HG03439 (cell line): ENCODE data around the gene DOK6.

ENCODE experiments used
- ATAC-seq: cut with Tn5 transposase; IDR thresholded peaks from one replicate; pipeline ENCODE4 v1.9.1; 2021; ENCODE audit warnings: mild to moderate bottlenecking, moderate library complexity; ENCODE audit not compliant: unreplicated experiment

Gene DOK6

DNA sequence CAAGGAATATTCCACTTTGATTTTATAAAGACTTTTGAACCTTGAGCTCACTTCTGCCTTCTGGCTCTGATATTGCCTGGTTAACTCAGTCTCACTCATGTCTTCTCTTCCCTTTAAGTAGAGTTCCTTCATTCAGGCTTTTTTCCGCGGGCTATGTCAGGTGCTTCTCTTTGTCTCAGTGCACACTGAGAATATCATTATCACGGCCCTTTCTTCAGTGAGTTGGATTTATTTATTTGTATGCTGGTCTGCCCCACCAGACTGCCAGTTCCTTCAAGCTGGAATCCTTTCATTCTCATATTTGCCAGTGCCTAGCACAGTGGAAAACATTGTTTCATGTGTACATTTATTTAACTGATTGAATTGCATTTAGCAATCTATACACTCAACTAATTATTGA is 136.5 kb downstream of the DOK6 start:
- no peak for ATAC-seq

DNA sequence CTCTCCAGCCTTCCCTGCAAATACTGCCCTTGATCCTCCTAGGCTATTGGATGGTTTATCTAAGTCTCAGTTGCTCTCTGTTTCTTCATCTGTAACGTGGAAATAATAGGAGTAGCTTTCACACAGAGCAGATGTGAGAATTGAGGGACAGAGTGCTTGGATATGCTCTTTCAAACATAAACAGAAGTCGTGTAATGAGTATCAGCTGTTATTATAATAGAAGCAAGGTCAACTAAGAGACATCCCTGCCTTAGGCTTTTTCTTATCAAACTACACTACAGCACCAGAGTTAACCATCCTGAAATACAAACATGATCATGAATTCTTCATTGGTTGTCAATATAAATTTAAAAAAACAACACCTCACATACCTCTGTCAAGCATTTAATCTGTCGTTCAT is 138.2 kb downstream of the DOK6 start:
- no peak for ATAC-seq

DNA sequence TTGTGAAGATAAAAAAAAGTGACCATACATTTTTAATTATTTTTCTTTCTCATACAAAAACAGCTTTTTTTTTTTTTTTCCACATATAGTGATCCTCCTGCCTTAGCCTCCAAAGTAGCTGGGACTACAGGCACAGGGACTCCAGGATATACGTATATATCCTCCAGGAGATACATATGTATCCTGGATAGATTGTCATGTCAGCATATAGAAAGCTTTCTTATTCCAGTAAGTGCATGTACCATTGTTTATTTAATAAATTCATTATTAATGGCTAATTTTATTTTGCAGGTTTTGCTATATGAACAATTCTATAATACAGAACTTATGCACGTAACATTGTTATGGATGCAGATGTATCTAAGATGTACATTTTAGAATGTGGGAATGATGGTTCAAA is 138.7 kb downstream of the DOK6 start:
- ATAC-seq, result no peak

DNA sequence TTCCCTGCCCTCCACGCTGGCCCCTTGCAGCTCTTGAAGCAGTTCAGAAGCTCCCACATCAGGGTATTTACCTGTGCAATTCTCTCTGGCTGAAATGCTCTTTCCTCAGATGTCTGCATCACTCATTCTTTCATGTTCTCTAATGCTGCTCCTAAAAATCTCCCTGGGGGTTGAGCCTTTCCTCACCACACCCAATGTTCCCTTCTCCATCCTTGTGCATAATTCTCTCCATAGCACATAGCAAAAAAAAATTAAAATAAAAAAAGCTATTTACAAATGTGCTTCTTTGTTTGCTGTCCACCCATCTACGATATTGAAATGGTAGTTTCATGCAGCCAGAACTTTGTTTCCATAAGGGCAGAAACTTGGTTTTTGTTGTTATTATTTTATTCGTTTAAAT is 155.5 kb downstream of the DOK6 start:
- ATAC-seq, result no peak

DNA sequence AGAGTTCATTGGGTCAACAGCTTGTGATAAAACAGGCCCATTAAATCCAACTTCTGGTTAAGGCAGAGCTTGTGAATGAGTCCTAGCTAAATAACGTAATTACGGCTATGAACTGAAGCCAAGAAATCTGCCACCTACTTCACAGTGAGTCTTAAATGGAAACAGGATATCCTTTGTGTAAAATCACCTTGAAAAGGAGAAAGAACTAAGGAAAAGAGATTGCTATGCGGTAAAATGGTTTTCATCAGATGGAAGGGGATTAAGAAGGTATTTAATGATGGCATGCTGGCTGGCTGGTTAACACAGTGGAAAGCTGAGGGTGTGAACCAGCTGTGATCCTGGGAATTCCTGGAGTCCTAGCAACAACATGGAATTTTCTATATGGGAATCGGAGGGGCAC is 156.6 kb downstream of the DOK6 start:
- ATAC-seq, result no peak

DNA sequence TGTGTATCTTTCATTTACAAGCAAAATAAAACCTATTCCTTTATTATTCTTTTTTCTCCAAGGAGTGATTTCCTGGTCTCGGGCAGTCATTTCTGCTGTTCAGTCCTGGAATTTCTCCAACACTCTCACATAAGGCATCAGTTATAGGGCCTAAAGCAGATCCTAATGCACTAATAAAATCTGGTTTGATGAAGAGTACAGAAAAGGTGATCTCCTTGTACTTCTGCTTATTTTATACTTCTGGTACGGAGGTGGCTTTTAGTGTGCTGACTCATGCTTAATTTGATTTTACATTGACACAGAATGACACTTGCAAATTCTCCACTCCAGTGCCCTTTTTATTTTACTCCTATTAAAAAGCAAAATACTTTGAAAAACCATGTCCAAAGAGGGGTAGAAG is 157.4 kb downstream of the DOK6 start:
- no peak for ATAC-seq

DNA sequence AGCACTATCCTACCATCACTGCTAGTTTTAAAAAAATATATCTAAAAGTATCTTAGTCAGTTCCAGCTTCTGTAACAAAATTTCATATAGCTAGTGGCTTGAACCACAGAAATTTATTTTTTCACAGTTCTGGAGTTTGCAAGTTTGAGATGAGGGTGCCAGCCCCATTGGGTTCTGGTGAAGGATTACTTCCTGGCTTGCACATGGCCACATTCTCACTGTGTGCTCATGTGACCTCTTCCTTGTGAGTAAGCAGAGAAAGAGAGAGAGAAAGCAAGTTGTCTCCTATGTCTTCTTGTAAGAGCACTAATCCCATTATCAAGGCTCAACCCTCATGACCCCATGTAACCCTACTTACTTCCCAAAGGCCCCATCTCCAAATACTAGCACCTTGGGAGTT is 158.9 kb downstream of the DOK6 start:
- ATAC-seq, result no peak

DNA sequence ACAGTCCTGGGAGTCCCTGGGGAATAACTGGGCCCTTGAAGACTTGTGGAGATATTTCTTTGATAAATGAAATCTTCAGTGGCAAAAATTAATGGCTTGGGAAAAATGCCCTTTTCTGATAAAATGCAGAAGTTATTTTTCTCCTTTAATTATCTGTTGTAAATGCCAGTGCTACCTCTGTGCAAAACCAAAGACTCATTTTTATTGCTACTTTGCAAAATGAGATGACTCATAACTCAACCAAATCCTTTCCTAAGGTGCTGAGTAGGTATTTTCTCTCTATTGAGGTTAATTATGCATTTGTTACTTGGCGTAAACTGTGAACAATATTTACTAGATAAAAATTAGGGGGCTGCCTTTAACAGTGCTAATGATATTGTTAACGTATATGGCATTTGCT is 163.9 kb downstream of the DOK6 start:
- ATAC-seq, result no peak

DNA sequence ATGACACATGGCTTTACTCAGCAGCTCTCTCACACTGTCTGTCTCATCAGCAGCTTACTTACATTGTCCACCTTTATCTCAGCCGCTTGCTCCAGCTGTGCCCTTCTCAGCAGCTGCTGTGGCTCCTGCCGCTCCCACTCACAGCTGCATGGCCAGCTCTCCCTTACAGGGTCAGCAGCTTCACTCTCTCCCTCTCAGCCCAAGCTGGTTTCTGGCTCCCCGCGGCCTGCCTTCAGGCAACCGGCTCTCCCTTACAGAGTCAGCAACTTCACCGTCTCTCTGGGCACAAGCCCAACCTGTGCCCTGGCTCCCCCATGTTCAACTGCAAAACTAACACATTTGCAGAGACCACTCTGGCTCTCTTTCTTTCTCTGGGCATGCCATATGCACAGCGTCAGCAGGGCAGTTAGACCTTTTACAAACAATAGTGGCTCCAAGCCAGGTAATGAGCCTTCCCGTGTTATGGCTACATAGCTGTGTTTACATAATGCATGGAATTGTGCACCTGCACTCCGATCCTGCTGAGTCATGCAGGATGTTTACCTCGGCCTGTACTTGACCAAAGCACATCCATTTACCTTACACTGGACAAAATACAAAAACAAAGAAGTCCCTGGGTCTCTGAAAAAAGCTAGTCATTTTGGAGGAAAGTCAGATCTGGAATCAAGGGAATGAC is 167.3 kb downstream of the DOK6 start:
- no peak for ATAC-seq

DNA sequence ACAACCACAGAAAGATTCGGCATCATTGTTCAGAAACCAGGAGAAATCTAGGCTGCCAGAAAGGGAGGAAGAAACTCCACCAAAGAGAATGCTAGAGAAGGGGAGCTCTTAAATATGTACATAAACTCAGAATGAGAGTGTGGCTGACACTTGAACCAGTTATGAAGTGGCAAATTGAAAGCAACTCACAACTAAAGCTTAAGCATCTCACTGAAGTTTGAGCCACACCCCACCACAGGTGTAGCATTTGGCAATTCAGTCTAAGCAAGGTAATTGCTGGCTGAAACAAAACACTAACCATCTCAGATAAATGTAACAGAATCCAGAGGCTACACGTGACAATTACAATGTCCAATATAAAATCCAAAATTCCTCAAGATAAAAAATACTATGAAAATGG is 168.4 kb downstream of the DOK6 start:
- ATAC-seq, result no peak

DNA sequence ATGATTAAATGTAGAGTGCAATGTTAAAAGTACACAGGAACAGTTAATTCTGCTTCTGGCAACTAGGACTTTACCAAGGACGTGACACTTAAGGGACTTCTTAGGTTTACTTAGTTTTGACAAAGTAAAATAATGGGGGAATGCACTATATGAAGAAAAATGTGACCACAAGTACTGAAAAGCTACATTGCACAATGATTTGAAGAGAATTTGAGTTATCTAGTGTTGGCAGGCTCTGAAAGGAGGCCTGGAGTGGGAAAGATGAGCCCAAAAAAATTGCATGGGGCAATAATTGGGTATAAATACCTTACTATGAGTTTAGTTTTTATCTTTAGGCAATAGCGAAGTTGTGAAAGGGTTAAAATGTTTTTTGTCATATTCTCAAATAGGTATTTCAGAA is 173.7 kb downstream of the DOK6 start:
- no peak for ATAC-seq

DNA sequence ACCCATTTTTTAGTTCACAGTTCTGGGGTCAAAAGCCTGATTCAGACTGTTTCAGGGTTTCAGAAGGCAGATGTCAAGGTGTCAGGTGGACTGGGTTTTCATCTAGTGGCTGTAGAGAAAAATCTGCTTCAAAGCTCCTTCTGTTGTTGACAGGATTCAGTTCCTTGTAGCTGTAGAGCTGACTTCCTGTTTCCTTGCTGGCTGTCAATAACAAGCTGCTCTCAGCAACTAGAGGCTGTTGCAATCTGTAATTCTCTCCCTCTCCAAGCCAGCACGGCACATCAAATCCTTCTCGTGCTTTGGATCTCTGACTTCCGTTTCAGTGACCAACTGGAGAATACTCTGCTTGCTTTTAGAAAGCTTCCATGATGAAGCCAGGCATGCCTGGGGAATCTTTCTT is 179.4 kb downstream of the DOK6 start:
- ATAC-seq, result no peak

DNA sequence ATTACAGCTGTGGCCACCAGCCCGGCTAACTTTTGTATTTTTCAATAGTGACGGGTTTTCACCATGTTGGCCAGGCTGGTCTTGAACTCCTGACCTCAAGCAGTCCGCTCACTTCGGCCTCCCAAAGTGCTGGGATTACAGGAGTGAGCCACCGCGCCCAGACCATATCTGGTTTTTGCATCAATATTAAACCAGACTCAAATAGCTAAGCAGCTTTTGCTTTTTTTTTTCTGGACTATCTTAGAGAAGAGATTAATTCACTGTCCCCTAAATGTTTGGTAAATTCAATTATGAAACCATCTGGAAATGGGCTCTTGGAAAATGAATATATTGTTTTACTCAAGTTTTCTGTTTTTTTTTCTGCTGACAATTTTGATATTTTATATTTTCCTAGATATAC is 183.7 kb downstream of the DOK6 start:
- ATAC-seq, result no peak

DNA sequence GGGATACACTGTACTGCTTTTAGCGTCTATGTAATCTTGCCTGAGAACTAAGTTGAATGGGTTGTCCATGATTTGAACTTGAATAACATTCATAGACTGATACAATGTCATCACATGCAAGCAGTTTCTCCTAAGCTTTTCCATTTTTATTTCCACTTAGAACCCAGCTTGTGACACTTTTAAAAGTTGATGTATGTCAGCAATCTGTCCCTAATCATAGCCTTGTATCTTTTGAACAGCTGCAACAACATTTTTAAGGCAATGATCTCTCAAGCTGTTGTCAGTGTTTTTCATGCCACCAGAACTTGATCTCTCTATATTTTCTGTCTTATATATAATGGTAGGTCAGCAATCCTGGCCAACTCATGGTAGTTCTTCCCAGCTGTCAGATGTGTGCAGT is 185.0 kb downstream of the DOK6 start:
- ATAC-seq, result no peak

DNA sequence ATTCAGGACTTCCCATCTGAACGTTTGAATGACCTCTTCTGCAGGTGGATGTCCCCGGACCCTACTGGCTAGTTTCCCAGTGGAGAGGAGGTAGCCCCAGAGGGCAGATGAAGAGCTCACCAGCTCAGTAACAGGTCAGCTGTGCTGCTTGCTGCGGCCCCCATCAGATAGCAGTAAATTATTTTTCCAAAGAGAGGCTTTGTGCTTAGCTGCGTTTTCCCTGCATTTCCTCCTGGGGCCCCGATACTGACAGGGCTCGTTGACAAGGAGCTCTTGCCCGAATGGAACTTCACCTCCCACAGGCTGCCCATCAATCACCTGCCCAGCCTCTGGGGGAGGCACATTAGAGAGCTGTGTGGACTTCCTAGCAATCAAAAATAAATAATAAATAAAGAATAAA is 185.8 kb downstream of the DOK6 start:
- ATAC-seq, result no peak

DNA sequence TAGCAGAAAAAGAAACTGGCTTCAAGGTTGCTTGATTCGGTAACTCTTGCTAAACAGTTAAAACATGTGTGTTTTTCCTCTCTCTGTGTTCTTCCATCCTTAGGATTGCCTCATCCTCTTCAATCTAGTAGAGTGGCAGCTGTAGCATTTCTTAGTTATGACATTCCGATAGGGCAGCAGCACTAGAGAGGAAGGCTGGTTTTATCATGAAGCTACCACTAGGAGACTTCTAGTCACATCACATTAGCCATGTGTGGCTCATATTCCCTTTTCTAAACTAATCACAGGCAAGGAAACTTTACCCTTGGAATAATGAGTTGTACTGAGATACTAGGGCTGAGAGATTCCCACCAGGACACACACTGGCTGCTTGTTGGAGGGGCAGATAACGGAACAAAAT is 187.6 kb downstream of the DOK6 start:
- no peak for ATAC-seq

DNA sequence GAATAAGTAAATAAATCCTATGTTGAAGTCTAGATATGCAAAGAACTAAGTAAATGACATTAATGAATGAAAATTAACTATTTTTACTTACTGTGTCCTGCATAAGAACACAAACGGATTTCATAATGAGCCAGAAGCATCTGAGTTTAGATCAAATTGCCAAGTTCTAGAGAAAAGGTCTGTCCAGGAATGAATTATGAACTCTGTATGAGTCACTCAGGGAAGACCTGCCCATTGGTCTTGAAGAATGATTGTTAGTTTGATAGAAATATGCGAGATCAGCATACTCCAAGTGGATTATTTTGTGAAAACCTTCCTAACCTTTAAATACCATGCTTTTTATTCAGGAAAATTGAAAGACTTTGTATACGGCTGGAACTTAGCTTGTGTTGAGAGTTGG is 189.5 kb downstream of the DOK6 start:
- ATAC-seq, result no peak

DNA sequence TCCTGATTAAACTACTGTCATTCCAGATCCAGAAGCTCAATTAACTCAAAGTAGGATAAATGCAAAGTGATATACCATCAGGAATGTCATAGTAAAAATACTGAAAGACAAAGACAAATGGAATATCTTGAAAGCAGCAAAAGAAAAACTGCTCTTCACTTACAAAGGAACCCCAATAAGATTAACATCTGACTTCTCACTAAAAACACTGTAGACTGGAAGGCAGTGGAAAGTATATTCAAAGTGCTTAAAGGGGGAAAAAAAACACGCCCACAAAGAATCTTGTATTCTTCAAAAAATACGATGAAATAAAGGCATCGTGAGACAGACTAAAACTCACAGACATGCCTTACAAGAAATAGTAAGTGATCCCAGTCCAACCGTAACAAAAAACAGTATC is 195.7 kb downstream of the DOK6 start:
- no peak for ATAC-seq

DNA sequence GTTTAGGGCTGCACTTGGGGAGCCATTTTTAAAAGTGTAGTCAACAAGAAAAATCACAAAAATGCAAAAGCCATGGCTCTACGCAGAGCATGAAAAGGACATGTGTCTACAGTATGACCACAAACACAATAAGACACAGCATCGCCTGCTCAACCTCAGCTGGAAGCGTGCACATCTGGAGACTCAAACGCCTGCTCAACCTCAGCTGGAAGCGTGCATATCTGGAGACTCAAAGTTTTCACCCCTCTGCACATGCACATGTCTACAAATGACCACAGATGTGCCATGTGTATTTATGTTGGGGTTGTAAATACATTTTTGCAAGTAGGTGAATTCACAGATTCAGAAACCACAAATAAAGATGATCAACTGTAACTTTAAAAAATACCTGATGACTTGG is 196.9 kb downstream of the DOK6 start:
- no peak for ATAC-seq

DNA sequence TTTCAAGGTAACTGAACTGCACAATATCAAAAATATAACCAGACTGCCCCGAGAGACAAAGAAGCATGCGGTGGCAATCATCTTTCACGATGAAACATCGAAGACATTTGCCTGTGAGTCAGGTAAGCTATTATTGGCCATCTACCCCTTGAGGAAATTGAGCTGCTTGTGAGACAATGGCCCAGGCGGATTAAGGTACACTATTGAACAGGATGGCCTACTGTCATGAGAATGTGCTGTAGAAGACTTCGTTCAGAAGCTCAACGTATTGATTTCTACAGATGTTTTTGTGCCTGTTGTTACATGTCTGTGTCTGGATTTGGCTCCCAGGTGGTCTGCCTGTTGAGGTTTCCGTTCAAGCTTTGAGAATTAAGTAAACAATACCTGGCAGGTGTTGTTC is 198.7 kb downstream of the DOK6 start:
- no peak for ATAC-seq

DNA sequence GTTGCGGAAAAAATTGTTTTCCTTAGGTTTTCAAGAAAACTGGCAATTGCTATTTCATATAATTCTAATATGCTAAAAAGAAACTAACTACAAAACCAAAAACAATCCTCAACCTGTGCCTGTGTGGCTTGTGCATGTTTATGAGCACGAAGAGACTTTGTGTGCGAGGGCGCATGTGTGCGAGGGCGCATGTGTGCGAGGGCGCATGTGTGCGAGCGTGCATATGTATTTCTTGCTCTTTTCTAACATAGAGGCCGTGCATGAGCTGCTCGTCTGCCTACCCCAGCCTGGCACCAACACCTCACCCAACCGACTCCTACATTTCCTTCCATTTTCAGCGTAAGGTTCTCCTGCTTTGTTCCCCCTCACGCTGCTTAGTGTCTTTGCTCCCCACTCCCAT is 211.6 kb downstream of the DOK6 start:
- no peak for ATAC-seq

DNA sequence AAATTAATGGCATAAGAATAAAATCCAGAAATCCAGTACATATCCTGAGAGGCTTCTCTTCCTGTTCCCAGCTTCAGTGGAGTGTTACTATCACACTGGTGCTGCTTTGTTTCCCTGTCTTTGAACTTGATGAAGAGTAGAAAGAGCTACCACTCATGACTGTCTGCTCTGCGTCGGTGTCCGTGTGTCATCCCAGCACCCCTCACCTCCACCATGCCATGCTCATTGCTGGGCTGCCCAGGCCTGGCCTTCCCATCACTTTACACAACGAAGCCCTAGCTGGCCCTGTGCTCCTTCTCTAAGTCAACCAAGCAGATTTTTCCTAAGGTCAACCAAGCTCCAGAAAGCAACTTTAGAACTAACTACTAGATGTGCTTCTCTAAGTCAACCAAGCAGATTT is 215.4 kb downstream of the DOK6 start:
- ATAC-seq, result no peak

DNA sequence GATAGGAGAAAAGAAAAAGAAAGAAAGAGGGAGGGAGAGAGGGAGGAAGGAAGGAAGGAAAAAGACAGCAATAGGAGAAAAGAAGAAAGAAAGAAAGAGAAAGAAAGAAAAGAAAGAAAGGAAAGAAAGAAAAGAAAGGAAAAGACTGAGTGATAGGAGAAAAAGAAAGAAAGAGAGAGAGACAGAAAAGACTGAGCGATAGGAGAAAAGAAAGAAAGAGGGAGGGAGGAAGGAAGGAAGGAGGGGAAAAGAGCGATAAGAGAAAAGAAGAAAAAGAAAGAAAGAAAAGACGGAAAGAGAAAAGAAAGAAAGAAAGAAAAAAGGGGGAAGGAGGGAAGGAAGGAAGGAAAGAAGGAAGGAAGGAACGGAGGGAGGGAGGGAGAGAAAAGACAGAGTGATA is 216.7 kb downstream of the DOK6 start:
- ATAC-seq, result no peak

DNA sequence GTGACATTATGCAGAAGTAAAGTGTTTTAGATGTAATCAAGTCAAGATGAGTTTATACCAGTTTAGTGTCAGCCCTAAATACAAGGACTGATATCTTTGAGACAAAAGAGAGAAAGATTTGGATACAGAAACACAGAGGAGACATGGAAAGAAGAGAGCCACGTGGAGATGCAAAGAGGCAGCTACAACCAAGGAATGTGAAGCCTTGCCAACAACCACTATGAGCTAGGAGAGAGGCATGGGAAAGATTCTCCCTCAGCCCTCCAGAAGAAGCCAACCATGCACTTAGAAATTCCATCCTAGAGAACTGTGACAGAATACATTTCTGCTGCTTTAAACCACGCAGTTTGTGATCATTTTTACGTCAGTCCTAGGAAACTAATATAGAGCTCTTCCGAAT is 217.2 kb downstream of the DOK6 start:
- ATAC-seq, result no peak
